Mammary epithelial cell (primary cell): ENCODE results near the gene CSH1.

ENCODE experiments used
- EZH2 ChIP-seq: IDR thresholded peaks from 2 replicates; pipeline ENCODE4 v1.6.1; 2012; ENCODE audit warnings: low read length, inconsistent platforms, borderline replicate concordance
- TF ChIP-seq, protein P1 (sequence below), 2 donors: IDR thresholded peaks in 1 of 2; conservative IDR thresholded peaks in 1 of 2; 2 replicates each; pipeline ENCODE4 v1.5.1; 2011 to 2012; ENCODE audit warnings: inconsistent platforms in 2 of 2, low read length in 2 of 2, mild to moderate bottlenecking in 2 of 2, control low read depth in 1 of 2, low read depth in 1 of 2; ENCODE audit not compliant: insufficient read depth in 1 of 2; ENCODE audit errors: extremely low read depth in 1 of 2

GRCh38 chr17:63931981-63932561 lies 35.7 kb upstream of the CSH1 start, which contains the start of gene CD79B:
- TF ChIP-seq, protein P1, sequence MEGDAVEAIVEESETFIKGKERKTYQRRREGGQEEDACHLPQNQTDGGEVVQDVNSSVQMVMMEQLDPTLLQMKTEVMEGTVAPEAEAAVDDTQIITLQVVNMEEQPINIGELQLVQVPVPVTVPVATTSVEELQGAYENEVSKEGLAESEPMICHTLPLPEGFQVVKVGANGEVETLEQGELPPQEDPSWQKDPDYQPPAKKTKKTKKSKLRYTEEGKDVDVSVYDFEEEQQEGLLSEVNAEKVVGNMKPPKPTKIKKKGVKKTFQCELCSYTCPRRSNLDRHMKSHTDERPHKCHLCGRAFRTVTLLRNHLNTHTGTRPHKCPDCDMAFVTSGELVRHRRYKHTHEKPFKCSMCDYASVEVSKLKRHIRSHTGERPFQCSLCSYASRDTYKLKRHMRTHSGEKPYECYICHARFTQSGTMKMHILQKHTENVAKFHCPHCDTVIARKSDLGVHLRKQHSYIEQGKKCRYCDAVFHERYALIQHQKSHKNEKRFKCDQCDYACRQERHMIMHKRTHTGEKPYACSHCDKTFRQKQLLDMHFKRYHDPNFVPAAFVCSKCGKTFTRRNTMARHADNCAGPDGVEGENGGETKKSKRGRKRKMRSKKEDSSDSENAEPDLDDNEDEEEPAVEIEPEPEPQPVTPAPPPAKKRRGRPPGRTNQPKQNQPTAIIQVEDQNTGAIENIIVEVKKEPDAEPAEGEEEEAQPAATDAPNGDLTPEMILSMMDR (conservative IDR thresholded peaks at IDR 0.05 in 1 of 2, IDR thresholded peaks at IDR 0.05 in 1 of 2; ENCODE audit: extremely low read depth in 1 of 2, insufficient read depth in 1 of 2, low read depth in 1 of 2, low read length in 2 of 2) = no peak
- no peak for TF ChIP-seq EZH2
